CD4-positive, alpha-beta T cell treated with Interleukin-4 for 4 hours (primary cell): ENCODE data around the gene G6PC2.

Experiments used
- DNase-seq: peaks from one replicate; pipeline ENCODE4 v3.0.0-alpha.2; 2020

The G6PC2 gene

GRCh38 chr2:168949324-168949723 is 48.2 kb downstream of the G6PC2 start:
- no peak for DNase-seq

DNA sequence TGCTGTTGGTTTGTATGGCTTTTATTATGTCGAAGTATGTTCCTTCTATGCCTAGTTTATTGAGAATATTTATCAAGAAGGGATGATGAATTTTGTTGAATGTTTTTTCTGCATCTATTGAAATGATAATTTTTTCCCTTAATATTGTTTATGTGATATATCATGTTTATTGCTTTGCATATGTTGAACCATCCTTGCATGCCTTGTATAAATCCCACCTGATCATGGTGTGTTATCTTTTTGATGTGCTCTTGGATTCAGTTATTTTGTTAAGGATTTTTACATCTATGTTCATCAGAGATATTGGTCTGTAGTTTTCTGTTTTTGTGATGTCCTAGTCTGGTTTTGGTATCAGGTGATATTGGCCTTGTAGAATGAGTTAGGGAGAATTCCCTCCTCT is 50.8 kb downstream of the G6PC2 start:
- no peak for DNase-seq

GRCh38 chr2:168952424-168952823 is 51.3 kb downstream of the G6PC2 start:
- DNase-seq = no peak

GRCh38 chr2:168954256-168954655 is 53.2 kb downstream of the G6PC2 start:
- DNase-seq = no peak

GRCh38 chr2:168955321-168955720 is 54.2 kb downstream of the G6PC2 start:
- no peak for DNase-seq

DNA sequence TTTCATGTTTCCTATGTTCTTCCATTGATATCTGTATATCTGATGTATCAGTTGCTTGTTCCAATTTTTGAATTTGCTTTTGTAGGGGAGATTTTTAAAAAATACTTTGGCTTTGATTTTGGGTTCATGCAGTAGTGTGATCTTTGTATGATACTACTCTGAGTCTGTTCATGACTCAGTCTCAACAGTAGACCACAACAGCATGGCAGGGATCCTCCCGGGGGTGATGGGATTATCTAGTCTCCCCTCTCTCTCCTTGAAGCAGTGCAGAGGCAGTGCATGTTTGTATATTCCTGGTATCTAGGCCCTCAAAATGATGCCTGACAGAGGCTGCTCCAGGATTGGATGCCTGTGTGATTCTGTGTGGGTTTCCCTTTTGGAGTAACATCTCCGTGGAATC is 55.3 kb downstream of the G6PC2 start:
- no peak for DNase-seq
